NCI-H1417 treated with DMSO at 0.1 percent for 48 hours (cell line): ENCODE data around the gene RASGEF1C.

Experiments
- DNase-seq: peaks from one replicate; lab custom pipeline; 2025; lab: John Stamatoyannopoulos, UW

Gene RASGEF1C

GRCh38 chr5:180159756-180160155, 49.3 kb downstream of the RASGEF1C start:
- DNase-seq, result no peak

GRCh38 chr5:180157866-180158265, 51.1 kb downstream of the RASGEF1C start:
- no peak for DNase-seq

DNA sequence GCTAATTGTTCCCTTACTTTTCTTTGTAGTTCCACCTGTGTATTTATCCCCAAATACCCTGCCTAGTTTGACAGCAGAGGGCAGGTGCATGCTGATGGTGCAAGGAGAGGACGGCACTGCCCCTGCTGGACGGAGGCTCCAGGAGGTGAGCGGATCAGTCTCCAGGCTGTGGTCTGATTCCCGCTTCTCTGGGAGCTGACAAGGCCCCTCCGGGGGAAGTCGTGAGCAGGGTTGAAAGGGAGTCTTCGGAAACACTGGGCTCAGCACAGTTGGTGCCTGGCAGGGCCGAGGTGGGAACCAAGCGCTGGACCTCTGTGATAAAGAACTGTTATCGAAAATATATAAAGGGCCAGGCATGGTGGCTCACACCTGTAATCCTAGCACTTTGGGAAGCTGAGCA, 52.9 kb downstream of the RASGEF1C start:
- no peak for DNase-seq

DNA sequence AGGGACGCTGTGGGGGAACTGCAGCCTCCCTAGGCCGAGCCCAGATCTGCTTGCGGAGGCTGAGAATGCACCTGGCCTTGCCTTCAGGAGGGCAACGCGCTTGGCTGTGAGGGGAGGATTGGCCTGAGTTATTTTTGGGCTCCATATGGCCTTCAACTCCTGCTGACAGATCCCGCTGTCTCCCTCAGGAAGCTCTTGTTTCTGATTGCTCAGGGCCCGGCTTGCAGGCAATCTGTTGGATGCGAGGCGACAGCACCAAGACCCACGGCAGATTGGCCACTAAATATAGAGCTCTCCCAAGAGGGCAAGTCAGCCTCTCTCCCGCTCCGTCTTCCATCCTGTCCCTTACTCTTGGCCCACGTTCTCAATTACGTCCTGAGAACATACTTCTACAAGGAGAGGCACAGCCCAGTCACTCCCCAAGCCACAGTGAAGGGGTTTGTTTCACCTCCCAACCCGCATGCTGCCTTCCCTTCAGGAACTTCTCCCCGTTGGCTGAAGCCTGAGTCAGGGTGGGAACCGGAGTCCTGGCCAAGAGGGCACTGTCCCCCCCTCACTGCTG, 53.6 kb downstream of the RASGEF1C start:
- DNase-seq, result no peak

- DNase-seq, result no peak
These were observed 54.1 kb downstream of the RASGEF1C start for GRCh38 chr5:180154821-180155364.

DNA sequence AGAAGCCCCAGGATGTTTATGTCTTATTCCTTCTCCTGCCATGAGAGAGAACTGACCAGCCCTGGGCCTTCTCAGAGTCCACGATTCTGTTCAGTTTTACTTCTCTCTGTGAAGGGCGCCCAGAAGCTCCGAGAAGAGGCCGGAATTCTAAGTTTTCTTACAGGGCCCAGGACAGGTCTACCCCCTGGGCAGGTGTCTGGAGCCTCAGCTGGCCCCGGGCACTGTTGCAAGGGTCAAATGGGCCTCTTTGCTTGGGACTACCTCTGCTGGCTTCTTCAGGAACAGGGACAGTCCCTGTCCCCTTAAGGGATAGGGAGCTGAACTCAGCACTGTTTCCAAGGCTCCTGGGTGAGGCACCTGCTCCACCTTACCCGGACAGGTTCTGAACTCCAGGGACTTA, 55.0 kb downstream of the RASGEF1C start:
- no peak for DNase-seq

GRCh38 chr5:180153099-180153498, 55.9 kb downstream of the RASGEF1C start:
- no peak for DNase-seq

- DNase-seq, result no peak
These were observed 65.2 kb downstream of the RASGEF1C start for GRCh38 chr5:180143656-180144364.

- no peak for DNase-seq
These were observed 66.0 kb downstream of the RASGEF1C start for GRCh38 chr5:180142824-180143610.

DNA sequence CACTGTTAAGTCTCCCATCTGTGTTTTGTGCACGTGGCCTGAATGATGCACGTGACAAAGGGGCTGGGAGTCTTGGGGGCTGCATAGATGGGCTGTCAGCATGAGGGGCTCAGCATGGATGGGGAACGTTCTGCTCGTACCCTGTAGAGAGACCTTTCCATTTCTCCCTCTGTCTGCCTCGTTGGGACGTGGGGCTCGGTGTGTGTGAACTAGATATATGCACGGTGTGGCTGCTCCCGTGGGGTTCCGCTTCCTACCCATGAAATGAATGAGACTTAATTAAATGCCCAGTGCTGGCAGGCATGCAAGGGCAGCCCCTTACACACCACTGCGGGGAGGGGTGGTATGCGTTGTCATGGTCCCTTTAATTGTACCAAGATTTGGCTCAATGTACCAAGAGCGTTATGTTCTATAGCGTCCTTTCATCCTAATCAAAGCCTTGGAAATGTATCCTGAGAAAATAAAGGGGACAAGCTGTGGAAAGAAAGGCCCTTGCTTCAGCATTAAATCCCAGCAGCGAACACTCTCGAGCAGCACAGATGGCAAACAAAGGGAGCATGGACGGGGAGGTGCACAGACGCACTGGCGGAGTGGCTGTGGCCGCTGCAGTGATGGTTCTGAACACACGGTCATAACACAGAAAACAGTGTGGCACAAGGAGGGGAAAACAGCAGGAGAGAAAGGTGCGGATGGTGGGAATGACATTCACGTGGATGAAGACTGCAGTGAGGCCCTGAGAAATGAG, 66.8 kb downstream of the RASGEF1C start:
- no peak for DNase-seq

- DNase-seq, result no peak
These were observed 67.8 kb downstream of the RASGEF1C start for GRCh38 chr5:180141068-180141660.

- DNase-seq, result no peak
These were observed 68.4 kb downstream of the RASGEF1C start for GRCh38 chr5:180140571-180140970.

GRCh38 chr5:180140079-180140554, 68.9 kb downstream of the RASGEF1C start:
- DNase-seq, result no peak

DNA sequence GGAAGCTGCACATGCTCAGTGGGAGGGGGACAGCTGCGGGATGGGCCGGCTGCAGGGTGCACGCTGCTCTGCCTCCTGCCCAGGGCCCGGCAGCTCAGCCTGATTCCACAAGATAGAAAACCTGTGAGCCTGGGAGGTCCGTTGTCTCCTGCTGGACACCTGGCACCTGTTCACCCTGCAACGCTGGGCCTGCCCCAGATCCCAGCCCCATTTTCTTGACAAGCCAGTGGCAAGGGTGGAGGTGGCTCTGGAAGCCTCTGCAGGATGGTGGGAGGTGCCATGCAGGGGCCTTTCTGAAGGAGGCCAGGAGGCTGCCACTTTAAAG, 69.3 kb downstream of the RASGEF1C start:
- no peak for DNase-seq

- no peak for DNase-seq
These were observed 69.9 kb downstream of the RASGEF1C start for GRCh38 chr5:180138976-180139730.

- no peak for DNase-seq
These were observed 70.6 kb downstream of the RASGEF1C start for GRCh38 chr5:180138214-180138975.

- DNase-seq, result no peak
These were observed 71.4 kb downstream of the RASGEF1C start for GRCh38 chr5:180137401-180138213.

GRCh38 chr5:180136630-180137381, 72.2 kb downstream of the RASGEF1C start:
- no peak for DNase-seq
